SU-DHL-6 (cell line): ENCODE data around the gene MRPL21.

ENCODE experiments used
- CTCF ChIP-seq: fragments of 200-600 bp; sonication (generic); IDR thresholded peaks from one replicate; pipeline ENCODE4 v1.5.1; 2017; ENCODE audit warnings: antibody characterized with exemption, mild to moderate bottlenecking, low read length, moderate library complexity; ENCODE audit not compliant: insufficient read depth, poor library complexity, severe bottlenecking
- EZH2phosphoT487 ChIP-seq: fragments of 200-600 bp; sonication (generic), shearing (Covaris generic); conservative IDR thresholded peaks from 2 replicates; pipeline ENCODE4 v1.6.1; 2018; ENCODE audit warnings: mild to moderate bottlenecking, antibody characterized with exemption, low read length, moderate library complexity, mixed read lengths

GRCh38 chr11:68924073-68924925 lies 20.7 kb upstream of the MRPL21 start:
- TF ChIP-seq CTCF = no peak
- TF ChIP-seq EZH2phosphoT487 = no peak
